DMS53 treated with DMSO at 0.1 percent for 48 hours (cell line): ENCODE data around the gene DYSF.

Source experiments
- DNase-seq: peaks from one replicate; lab custom pipeline; 2025; ENCODE audit not compliant: unreplicated experiment; lab: John Stamatoyannopoulos, UW

Gene DYSF

DNA sequence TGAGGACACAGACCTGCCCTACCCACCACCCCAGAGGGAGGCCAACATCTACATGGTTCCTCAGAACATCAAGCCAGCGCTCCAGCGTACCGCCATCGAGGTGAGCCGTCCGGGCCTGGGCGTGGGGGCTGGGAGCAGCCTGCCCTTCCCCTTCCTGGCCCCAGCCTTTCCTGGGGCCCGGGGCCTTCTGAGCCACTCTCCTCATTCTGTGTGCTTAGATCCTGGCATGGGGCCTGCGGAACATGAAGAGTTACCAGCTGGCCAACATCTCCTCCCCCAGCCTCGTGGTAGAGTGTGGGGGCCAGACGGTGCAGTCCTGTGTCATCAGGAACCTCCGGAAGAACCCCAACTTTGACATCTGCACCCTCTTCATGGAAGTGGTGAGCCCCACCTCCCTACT, 157.9 kb downstream of the DYSF start:
- no peak for DNase-seq

DNA sequence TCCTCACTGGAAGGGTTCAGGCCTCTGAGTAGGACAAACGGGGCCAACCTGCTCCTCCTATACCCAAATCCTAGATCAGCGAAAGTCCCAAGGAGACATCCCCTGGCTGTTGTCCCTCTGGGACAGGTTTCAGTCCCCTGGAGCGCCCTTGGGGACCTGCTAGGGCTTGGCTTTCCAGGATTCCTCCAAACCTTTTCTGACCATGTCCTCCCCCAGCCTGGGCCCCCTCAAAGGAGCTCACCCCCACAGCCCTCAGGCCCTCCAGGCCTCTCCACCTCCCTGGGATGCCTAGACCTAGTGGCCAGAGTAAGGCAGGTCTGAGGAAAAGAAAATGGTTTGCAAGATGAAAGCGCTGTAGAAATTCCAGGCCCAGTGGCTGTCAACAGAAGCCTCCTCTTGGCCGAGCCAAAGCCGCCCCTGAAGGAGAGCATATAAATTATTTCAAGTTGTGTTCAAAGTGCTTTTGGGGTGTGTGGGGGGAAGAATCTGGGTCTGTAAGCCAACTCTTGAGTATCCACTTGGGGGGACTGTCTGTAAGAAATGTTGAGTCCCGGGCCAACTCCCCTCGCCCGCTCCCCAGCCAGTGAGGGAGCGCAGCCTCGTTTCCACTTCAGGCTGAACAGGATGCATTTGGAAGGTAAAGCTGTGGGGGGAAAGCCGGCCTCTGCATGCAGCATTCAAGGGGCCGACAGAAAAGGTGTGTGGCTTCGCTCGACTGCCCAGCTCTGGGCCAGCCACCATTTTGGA, 158.6 kb downstream of the DYSF start:
- no peak for DNase-seq

DNA sequence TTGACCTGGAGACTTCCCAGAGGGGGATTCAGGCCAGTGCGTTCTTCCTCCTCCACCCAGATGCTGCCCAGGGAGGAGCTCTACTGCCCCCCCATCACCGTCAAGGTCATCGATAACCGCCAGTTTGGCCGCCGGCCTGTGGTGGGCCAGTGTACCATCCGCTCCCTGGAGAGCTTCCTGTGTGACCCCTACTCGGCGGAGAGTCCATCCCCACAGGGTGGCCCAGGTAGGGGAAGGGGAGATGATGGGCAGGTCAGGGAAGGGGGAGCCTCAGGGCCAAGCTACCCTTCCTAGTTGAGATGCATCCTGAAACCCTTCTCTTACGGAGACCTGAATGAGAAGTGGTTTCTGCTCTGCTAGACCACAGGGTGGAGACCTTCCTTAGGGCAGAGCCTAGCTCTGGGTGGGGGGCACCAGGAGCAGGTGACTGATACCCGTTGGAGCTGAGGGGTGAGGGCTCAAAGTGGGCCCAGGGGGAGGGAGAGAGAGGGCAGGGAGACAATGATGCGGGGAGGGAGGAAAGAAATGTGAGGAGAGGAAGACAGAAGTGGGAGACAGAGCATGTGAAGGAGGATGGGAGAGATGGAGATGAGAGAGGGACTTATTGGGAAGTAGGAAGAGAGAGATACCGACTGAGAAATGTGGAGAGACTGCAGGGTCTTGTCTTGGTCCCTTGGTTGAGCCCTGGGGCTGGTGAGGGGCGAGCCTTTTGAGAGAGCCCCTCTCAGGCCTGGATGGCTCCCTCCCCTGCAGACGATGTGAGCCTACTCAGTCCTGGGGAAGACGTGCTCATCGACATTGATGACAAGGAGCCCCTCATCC, 159.4 kb downstream of the DYSF start:
- no peak for DNase-seq

DNA sequence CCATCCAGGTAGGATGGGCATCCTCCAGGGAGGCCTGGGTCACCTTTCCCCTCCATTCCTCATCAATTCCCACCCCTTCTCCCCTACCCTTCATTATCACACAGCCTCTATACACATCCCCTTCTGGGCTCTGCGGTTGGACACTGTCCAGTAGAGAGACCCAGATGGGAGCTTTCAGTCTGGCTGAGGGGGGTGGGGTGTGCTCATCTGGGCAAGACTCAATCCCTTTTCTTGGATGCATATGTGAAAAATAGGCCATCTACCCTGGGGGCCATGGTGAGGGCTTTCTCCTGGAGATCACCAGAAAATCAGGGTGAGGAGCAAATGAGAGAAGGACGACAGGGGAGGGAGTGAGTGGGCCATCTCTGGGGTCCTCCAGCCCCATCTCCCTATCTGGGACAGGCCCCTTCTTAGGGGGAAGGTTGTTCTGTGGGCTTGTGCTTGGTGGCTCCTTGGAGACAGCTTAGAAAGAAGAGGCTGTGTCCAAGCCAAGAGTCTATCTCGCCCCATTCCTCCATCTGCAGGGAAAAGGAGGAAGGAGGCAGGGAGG, 160.1 kb downstream of the DYSF start:
- no peak for DNase-seq

DNA sequence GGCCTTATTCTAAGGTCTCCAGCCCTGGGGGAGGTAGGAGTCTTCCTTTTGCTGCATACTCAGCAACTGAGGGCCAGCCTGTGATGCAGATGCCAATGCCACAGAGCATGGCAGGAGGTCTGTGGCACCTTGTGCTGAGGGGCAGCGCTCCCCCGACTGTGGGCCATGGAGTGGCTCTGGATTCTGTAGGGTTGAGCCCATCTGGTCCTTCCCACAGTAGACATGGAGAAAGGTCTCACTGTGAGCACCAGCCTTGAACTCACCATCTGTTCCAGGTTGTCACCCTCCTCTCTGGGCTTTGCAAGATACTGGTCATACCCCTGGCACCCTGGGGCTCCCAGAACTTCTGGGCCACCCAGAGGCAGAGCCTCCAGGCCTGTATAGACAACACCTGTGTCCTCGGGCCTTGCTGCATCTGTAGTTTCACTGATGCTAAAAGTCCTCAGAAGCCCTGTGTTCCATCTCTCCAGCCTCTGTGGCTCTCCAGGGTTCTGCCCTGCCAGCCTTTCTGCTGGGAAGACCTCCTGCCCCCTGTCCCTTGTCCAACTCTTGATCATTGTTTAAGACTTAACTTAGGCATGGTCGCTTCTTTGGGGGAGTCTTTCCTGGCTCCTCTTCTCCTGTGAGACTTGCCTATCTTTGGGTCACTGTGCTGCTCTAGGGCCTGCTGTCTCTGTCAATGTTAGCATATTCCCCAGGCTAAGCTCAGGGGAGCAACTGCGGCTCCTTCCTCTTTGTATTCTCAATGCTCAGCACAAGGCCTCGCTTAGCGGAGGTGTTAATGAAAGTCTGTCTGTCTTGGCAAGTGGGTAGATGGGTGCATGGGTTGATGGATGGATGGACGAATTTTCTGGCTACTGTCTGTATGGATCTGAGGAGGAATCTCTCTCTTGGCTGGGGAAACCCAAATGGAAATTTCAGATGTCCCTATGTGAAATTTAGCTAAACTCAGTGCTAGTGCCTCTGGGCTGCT, 160.9 kb downstream of the DYSF start:
- DNase-seq: no peak

DNA sequence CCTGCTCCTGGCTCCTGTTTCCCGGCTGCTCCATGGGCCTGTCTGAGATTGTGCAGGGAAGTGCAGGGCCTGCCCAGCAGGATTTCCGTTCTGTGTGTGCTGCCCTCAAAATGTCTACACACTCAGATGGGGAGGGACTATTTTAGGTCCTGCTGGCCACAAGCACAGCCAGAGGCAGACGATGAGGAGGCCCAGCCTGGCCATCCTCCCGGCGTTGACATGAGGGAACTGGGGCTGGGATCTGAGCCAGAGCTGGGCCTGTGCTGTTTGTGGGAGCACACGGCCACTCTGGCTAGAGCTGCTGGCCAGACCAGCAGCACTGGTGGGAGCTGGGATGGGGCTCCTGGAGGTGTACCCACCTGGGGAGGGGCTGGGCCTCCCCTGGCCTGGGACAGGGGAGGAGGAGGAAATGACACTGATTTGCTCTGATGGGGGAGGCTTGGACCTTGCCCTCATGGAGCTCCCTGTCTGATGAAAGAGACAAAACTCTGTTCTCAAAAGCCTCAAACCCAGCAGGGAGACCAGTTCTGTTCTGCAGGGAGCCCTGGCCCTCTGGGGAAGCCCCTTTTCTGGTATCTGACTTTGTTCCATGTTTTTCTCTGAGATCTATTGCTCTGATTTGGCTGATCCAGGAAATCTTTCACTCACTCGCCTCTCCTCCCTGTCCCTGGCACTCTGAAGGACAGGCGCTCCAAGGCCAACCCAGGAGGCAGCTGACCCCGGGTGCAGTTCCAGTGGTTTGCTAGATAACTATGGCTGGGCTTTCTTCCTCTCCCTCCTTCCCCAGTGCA, 161.8 kb downstream of the DYSF start:
- no peak for DNase-seq

DNA sequence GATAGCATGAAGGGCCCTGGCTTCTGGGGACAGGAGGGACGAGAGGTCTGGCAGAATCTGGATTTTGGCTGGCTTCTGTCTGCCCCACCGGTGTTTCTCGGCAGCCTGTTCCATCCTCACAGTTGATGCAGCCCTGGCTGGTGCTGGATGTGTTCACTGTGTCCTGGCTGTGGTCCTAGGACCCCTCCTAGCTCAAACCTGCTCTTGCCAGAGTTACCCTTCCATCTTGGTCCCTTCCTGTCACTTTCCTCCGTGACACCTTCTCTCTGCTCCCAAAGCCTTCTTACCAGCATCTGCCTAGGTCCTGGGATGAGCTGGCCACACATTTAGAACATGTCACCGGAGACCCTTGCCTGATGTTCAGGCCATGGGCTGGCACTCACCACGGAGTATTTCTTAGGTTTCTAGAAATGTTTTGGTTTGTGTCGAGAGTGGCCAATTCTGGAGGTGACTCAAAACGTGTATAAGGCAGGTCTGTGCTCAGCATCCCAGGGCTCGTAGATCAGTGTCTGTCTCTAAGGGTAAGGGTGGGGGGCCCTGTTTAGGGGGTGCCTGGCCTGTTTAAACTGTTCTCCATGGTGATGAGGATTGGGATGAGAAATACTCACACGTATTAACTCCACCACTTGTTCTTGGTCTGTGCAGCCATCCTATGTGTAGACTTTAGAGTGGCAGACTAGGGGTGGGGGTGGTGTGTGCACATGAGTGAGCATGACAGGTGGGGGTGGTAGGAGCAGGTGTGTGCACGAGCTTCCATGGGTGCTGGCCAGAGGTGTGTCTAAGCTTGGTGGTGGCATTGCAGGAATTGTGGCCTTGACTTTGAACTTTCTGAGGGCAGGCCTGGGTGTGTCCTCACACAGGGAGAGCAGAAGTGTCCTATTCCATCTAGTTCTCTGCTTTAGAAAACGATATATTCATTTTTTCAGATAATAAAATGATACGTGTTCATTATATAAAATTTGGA, 162.7 kb downstream of the DYSF start:
- no peak for DNase-seq

DNA sequence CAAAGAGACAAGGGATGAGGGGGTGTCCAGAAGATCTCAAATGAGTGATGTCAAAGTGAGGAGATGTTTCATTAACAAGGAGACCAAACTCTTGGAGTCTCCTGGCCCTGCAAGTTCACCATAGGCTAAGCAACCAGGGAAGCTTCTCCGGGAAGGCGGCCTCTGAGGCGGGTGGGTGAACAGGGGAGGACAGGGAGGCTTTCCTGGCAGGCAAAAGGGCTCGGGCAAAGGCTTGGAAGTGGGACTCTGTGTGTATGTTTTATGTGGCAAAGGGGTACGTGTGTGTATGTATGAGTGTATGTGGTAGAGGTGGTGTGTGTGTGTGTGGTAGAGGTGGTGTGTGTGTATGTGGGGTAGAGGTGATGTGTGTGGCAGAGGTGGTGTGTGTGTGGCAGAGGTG, 163.9 kb downstream of the DYSF start:
- no peak for DNase-seq

DNA sequence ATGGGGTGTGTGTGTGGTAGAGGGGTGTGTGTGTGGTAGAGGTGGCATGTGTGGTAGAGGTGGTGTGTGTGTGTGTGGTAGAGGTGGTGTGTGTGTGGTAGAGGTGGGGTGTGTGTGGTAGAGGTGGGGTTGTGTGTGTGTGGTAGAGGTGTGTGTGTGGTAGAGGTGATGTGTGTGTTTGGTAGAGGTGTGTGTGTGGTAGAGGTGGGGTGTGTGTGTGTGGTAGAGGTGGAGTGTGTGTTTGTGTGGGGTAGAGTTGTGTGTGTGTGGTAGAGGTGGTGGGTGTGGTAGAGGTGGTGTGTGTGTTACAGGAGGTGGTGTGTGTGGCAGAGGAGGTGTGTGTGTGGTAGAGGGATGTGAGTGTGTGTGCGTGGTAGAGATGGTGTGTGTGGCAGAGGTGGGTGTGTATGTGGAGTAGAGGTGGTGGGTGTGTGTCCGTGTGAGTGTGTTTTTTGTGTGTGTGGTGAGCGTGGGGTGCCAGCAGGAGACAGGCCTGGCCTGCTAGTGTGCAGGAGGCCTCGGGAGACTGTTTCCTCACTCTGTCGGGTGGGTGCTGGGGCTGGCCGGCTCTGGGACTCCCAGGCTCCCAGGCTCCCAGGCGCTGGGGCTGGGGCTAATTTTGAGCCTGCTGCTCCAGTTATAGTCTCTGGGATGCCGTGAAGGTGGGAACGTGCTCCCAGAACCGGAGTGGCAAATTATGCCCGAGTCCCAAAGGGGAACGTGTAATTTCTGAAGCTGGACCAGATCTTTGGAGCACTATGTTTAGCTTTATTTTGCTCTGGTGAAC, 165.2 kb downstream of the DYSF start:
- DNase-seq: no peak

DNA sequence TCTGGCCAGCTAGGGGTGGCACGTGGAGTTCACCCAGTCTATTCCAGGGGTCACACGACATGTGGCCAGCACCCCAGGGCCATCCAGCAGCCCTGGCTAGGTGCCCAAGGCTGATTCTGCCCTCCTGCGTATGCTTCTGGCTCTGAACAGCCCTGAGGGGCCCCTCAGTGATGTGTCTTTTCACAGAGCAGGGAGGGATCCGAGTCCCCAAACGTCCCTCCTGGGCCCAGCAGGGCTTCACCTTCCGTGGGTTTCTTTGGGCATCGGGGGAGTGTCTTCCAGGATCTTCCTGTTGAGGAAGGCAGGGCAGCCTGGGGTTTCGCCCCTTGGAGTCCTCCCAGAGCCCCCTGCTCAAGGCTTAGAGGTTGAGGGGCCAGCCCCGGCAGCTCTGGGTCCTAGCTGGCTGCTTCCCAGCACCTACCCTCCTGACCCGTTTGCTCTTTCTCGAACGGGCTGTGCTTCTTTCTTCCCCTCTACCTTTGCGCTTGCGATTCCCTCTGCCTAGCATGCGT, 165.9 kb downstream of the DYSF start:
- DNase-seq: no peak

DNA sequence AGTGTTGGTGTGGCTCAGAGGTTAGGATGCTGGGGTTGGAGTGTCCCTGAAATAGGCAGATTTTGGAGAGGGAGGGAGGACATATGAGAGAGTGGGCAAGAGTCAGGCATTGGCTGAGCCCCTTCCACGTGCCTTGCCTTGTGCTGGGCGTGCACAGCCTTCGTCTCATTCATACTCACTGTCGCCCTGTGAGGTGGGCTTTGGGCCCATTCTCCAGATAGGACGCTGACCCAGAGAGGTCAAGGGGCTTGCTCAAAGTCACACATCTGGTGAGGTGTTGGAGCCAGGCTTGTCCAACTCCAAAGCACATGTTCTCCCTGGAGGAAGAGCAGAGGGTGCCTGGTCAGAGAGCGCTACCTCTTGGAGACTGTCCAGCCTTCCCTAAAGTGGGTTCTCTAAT, 166.8 kb downstream of the DYSF start:
- no peak for DNase-seq

DNA sequence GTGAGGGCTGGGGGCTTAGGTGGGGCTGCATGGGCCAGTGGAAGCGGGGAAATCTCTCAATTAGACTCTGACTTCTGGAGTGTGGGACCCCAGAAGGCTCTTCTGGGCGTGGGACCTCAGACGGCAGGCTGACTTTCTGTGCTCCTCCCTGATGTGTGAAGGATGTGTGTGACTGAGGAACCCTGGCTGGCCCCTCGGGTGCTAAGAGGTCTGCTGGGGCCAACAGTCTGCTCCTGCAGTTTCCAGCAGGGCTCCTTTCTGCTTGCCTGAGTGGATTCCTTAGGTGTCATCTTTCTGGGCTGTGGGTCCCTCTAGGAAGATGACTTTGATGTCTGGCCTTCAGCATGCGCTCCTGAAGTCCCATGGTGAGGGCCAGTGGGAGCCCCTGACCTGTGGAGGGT, 167.5 kb downstream of the DYSF start:
- DNase-seq: no peak

DNA sequence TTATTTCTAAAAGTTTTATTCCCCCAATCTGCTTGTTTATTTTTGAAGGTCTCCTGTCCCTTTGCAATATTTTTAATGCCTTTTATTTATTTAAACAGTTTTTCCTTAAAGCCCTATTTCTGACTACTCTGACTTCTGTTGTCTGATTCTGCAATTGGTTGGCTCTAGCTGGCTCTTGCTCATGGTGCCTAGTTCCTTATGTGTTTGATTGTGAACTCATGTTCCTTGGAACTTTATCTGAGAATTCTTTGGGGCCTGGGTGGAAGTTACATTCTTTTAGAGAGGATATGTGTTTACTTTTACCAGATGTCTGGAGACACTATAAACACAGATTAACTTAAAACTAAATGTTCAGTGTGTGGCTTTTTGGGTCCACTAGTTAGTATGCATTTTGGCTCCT, 175.9 kb downstream of the DYSF start:
- DNase-seq: no peak

DNA sequence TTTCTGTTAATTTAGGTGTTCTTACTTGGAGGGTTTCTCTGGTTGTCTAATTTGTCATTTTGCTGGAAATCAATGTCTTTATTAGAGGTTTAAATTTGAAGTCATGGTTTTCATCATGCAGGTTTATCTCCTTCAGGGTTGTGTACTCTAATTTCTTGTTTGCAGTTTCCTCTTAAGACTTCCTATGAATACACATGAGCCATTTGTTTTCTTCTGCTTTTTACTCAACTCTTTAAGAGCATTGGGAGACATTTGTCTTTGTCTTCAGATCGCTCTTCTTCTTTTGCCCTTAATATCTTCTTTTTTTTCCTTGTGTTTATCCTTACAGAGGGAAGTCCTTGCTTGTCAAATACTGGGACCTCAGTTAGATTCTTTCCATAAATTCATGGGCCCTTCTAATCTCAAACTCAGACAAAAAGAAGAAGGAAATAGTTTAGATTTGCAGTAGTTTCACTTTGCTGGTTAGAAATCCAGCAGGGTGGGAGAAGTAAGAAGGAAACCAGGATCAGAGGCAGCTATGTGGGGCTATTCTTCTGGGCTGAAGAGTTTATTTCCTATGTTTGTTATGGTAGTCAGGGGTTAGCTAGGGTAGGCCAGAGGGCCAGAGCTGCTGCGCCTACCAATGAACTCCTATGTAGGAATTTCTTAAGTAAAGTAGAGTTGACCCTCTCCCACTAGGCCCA, 176.6 kb downstream of the DYSF start:
- no peak for DNase-seq

DNA sequence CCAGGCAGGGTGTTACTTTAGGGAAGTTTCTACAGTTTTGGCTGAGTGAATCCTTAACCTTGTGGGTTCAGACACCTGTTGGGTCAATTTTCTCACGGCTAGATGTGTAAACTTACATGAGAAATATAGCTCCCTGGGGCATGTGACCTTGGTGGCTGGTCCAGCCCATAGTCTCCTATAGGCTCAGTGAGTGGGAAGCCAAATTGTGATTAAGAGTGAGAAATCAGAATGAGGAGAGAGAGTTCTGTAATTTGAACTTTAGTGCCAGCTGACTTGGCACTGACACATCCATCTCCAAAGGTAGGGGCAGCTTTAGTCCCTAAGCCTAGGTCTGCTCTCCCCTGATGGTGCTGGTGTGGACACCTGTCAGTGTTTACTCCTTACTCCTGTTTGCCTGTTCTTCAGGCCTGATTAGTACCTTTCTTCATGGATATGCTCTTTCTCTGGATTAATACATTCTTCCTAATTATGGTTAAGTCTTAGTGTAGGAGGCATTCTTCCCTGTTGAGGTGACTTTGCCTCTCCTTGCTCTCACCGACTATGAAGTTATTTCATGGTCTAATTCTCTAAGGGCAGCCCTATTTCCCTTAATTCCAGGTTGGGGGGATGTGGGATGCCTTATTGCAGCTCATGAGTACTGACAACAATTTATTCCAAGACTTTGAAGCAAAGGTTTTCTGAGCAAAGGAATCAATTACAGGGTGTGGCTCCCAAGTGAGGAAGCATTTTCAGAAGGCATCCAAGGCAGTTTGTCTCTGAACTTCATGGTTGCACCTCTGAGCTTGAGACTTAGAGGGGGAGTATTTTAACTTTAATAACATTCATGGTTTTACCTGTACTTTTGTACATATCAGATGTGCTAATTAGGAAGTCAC, 177.3 kb downstream of the DYSF start:
- DNase-seq: no peak

DNA sequence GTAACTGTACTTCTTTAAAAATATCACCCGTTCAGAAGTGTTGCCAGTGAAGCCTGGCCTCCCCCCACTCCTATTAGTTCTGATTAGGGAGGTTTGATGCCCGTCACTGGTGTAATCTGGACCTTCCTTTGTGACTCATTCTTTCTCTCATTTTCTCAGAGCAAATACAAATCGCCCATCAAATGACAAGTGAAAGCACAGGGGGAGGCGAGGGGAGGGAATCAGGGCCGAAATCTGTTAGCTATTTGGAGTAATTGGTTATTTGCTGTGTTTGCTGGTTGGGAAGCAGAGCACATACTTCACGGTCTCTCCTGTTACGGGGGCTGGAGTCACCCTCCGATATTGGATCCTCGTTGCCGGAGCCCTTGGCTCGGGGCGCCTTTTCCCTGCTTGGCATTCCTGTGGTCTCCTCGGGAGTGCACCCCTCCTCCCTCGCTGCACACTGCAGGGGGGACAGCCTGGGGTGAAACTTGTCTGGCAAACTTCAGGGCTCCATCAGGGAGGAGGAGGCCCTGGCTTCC, 178.1 kb downstream of the DYSF start:
- no peak for DNase-seq
